Skeletal muscle tissue (tissue), 4 donors: ENCODE measurements around the gene DTX3. TPM values are rescaled to one million over a fixed set of nuclear protein-coding genes. Genes with fewer than 3 reads are reported as not detected.
"Not testable (repeated sequence)": the region's sequence is repeated elsewhere in the genome, so short reads cannot be mapped to it uniquely, and the experiment has no call there.

Source experiments
- H3K27ac ChIP-seq: one replicate; pipeline ENCODE4 v1.7.0; 2013; ENCODE audit warnings: mild to moderate bottlenecking, low read depth, low read length, inconsistent platforms
- H3K27me3 ChIP-seq, 3 donors: one replicate each; pipeline ENCODE4 v1.7.0; 2013; ENCODE audit warnings: low read length in 3 of 3; ENCODE audit not compliant: control insufficient read depth in 3 of 3, insufficient read depth in 3 of 3
- H3K36me3 ChIP-seq, 3 donors: one replicate each; pipeline ENCODE4 v1.7.0; 2013; ENCODE audit warnings: low read length in 3 of 3; ENCODE audit not compliant: control insufficient read depth in 3 of 3, insufficient read depth in 3 of 3
- H3K4me1 ChIP-seq, 3 donors: one replicate each; pipeline ENCODE4 v1.7.0; 2013; ENCODE audit warnings: low read length in 3 of 3, mild to moderate bottlenecking in 3 of 3; ENCODE audit not compliant: control insufficient read depth in 3 of 3, insufficient read depth in 3 of 3
- H3K4me3 ChIP-seq, 3 donors: one replicate each; pipeline ENCODE4 v1.7.0; 2013; ENCODE audit warnings: low read length in 3 of 3
- H3K9ac ChIP-seq, 3 donors: one replicate each; pipeline ENCODE4 v1.7.0; 2013; ENCODE audit warnings: low read length in 3 of 3, mild to moderate bottlenecking in 3 of 3, moderate library complexity in 2 of 3, low read depth in 1 of 3
- H3K9me3 ChIP-seq, 3 donors: one replicate each; pipeline ENCODE4 v1.7.0; 2013; ENCODE audit warnings: low read length in 3 of 3; ENCODE audit not compliant: control insufficient read depth in 3 of 3
- total RNA-seq: library from RNA; depleted of rRNA; stranded (reverse); fragments of >200 nt; gene quantifications from one replicate; pipeline ENCODE4 v1.2.3, GENCODE V29; 2014
- donor health status: Osteomylitis.

The DTX3 gene
- total RNA-seq, 1 donor from 2014 or later = 7.8 TPM

GRCh38 chr12:57617942-57618341 lies 13.3 kb downstream of the DTX3 start:
- peaks cover 66 to 79% (median 78%) of the 10 kb centered on the region in 3 donors for H3K27me3 ChIP-seq
- H3K4me1 ChIP-seq = peaks cover 14 to 24% (median 22%) of the 10 kb centered on the region in 3 donors
- H3K27ac ChIP-seq = no peak overlapping the region
- H3K4me3 ChIP-seq = no peak overlapping the region
- H3K9me3 ChIP-seq = no peaks in the 10 kb centered on the region
- H3K36me3 ChIP-seq = peaks cover 0 to 9% (median 5%) of the 10 kb centered on the region in 3 donors
- H3K9ac ChIP-seq = no peak overlapping the region

- Histone ChIP-seq H3K27me3 (peaks cover 67 to 79% (median 76%) of the 10 kb centered on the region in 3 donors), H3K4me1 (peaks cover 14 to 23% (median 20%) of the 10 kb centered on the region in 3 donors)
- not testable (repeated sequence) for H3K36me3 ChIP-seq, H3K9me3 ChIP-seq, H3K4me3 ChIP-seq, H3K9ac ChIP-seq, H3K27ac ChIP-seq
Measured at GRCh38 chr12:57618431-57618830, 13.8 kb downstream of the DTX3 start.

GRCh38 chr12:57618966-57619433 lies 14.4 kb downstream of the DTX3 start:
- no peak overlapping the region for H3K27ac ChIP-seq
- H3K9me3 ChIP-seq = no peaks in the 10 kb centered on the region
- no peak overlapping the region for H3K4me3 ChIP-seq
- no peak overlapping the region for H3K9ac ChIP-seq
- peaks cover 67 to 85% (median 76%) of the 10 kb centered on the region in 3 donors for H3K27me3 ChIP-seq
- peaks cover 0 to 9% (median 5%) of the 10 kb centered on the region in 3 donors for H3K36me3 ChIP-seq
- H3K4me1 ChIP-seq = peaks cover 14 to 20% (median 19%) of the 10 kb centered on the region in 3 donors

- peaks cover 73 to 85% (median 76%) of the 10 kb centered on the region in 3 donors for H3K27me3 ChIP-seq
- no peak overlapping the region for H3K9ac ChIP-seq
- peak overlapping the region in 1 of 3 donors; percentile 31 for H3K4me3 ChIP-seq
- peaks cover 14 to 20% (median 16%) of the 10 kb centered on the region in 3 donors for H3K4me1 ChIP-seq
- no peak overlapping the region for H3K27ac ChIP-seq
- H3K9me3 ChIP-seq = no peaks in the 10 kb centered on the region
- peaks cover 0 to 7% (median 5%) of the 10 kb centered on the region in 3 donors for H3K36me3 ChIP-seq
Measured at GRCh38 chr12:57619434-57620244, 15.0 kb downstream of the DTX3 start.

- Histone ChIP-seq H3K27me3 (peaks cover 78 to 85% (median 78%) of the 10 kb centered on the region in 3 donors), H3K4me3 (peak overlapping the region in 1 of 3 donors; percentile 6), H3K9ac (no peak overlapping the region), H3K27ac (no peak overlapping the region), H3K9me3 (no peaks in the 10 kb centered on the region), H3K36me3 (peaks cover 0 to 7% (median 5%) of the 10 kb centered on the region in 3 donors), H3K4me1 (peaks cover 14 to 20% (median 16%) of the 10 kb centered on the region in 3 donors)
Measured at GRCh38 chr12:57620245-57620935, 15.8 kb downstream of the DTX3 start.

- H3K27me3 ChIP-seq = peaks cover 75 to 82% (median 79%) of the 10 kb centered on the region in 3 donors
- H3K27ac ChIP-seq = no peak overlapping the region
- peaks cover 14 to 20% (median 16%) of the 10 kb centered on the region in 3 donors for H3K4me1 ChIP-seq
- peaks cover 0 to 4% (median 2%) of the 10 kb centered on the region in 3 donors for H3K36me3 ChIP-seq
- H3K9ac ChIP-seq = peak overlapping the region in 2 of 3 donors; percentile 35 to 42
- peak overlapping the region; percentile 62 to 71 (median 64) for H3K4me3 ChIP-seq
- H3K9me3 ChIP-seq = no peaks in the 10 kb centered on the region
Measured at GRCh38 chr12:57620936-57621496, 16.4 kb downstream of the DTX3 start.

GRCh38 chr12:57621497-57622292 lies 17.1 kb downstream of the DTX3 start:
- Histone ChIP-seq H3K27ac (no peak overlapping the region), H3K9me3 (no peaks in the 10 kb centered on the region), H3K27me3 (peaks cover 74 to 81% (median 76%) of the 10 kb centered on the region in 3 donors), H3K9ac (peak overlapping the region in 2 of 3 donors; percentile 35 to 42), H3K4me3 (peak overlapping the region; percentile 62 to 71 (median 64)), H3K4me1 (peaks cover 14 to 20% (median 16%) of the 10 kb centered on the region in 3 donors), H3K36me3 (peaks cover 0 to 3% (median 0%) of the 10 kb centered on the region in 3 donors)

GRCh38 chr12:57622293-57623245 lies 17.9 kb downstream of the DTX3 start:
- peaks cover 0 to 3% (median 0%) of the 10 kb centered on the region in 3 donors for H3K36me3 ChIP-seq
- H3K9ac ChIP-seq = no peak overlapping the region
- H3K9me3 ChIP-seq = no peaks in the 10 kb centered on the region
- H3K4me1 ChIP-seq = peaks cover 14 to 20% (median 16%) of the 10 kb centered on the region in 3 donors
- H3K4me3 ChIP-seq = no peak overlapping the region
- H3K27me3 ChIP-seq = peaks cover 73 to 81% (median 73%) of the 10 kb centered on the region in 3 donors
- H3K27ac ChIP-seq = no peak overlapping the region
